Fibroblast of lung (primary cell): ENCODE data around the gene ZNF710. TPM values are rescaled to one million over a fixed set of nuclear protein-coding genes. Genes with fewer than 3 reads are reported as not detected.
A peak's percentile ranks its signal among the peaks of the same experiment; 100 is the strongest.

Source experiments
- DNase-seq, 2 donors: peaks; one replicate each; pipeline versions ENCODE4 v3.0.0 to v3.0.0-alpha.2; 2010; ENCODE audit warnings: low read depth in 2 of 2
- H2AFZ ChIP-seq: 2 replicates; pipeline ENCODE4 v1.5.1; 2012; ENCODE audit warnings: low read length, control low read depth, inconsistent platforms
- H3K27ac ChIP-seq: 2 replicates; pipeline ENCODE4 v1.5.1; 2011; ENCODE audit warnings: low read length, control low read depth; ENCODE audit not compliant: insufficient read depth
- H3K27me3 ChIP-seq: 2 replicates; pipeline ENCODE4 v1.5.1; 2011; ENCODE audit warnings: mild to moderate bottlenecking, low read length; ENCODE audit not compliant: control insufficient read depth, insufficient read depth
- H3K36me3 ChIP-seq: 2 replicates; pipeline ENCODE4 v1.5.1; 2011; ENCODE audit warnings: low read length; ENCODE audit not compliant: control insufficient read depth, insufficient read depth
- H3K4me1 ChIP-seq: 2 replicates; pipeline ENCODE4 v1.5.1; 2011; ENCODE audit warnings: low read length; ENCODE audit not compliant: control insufficient read depth, insufficient read depth; ENCODE audit errors: extremely low read depth
- H3K4me2 ChIP-seq: 2 replicates; pipeline ENCODE4 v1.5.1; 2011; ENCODE audit warnings: low read length, control low read depth; ENCODE audit not compliant: insufficient read depth; ENCODE audit errors: extremely low read depth
- H3K4me3 ChIP-seq, 4 experiments: fragments of 200-600 bp in 1 of 4; sonication (generic) in 1 of 4; replicated peaks in 1 of 4; 2 replicates each; pipeline ENCODE4 v1.5.1; 2011 to 2016; ENCODE audit warnings: low read length in 4 of 4, low read depth in 3 of 4, mild to moderate bottlenecking in 3 of 4, control low read depth in 2 of 4, inconsistent platforms in 1 of 4, mixed read lengths in 1 of 4; ENCODE audit not compliant: insufficient read depth in 1 of 4; ENCODE audit errors: control extremely low read depth in 1 of 4
- H3K79me2 ChIP-seq: 2 replicates; pipeline ENCODE4 v1.5.1; 2012; ENCODE audit warnings: mild to moderate bottlenecking, low read length, inconsistent platforms; ENCODE audit not compliant: control insufficient read depth, insufficient read depth
- H3K9ac ChIP-seq: 2 replicates; pipeline ENCODE4 v1.5.1; 2011; ENCODE audit warnings: mild to moderate bottlenecking, low read length, control low read depth; ENCODE audit not compliant: insufficient read depth
- H3K9me3 ChIP-seq: 2 replicates; pipeline ENCODE4 v1.5.1; 2012; ENCODE audit warnings: low read depth, low read length; ENCODE audit not compliant: control insufficient read depth, insufficient read depth
- H4K20me1 ChIP-seq: 2 replicates; pipeline ENCODE4 v1.5.1; 2011; ENCODE audit warnings: low read length; ENCODE audit not compliant: control insufficient read depth, insufficient read depth; ENCODE audit errors: extremely low read depth
- CTCF ChIP-seq, 2 donors: IDR thresholded peaks in 1 of 2; conservative IDR thresholded peaks in 1 of 2; 1 replicate in 1 of 2; 2 replicates in 1 of 2; pipeline ENCODE4 v1.5.1; 2011 to 2012; ENCODE audit warnings: low read length in 2 of 2, control low read depth in 1 of 2, inconsistent platforms in 1 of 2, low read depth in 1 of 2, mild to moderate bottlenecking in 1 of 2
- EZH2 ChIP-seq: IDR thresholded peaks from 2 replicates; pipeline ENCODE4 v1.5.1; 2012; ENCODE audit warnings: low read length, control low read depth, mild to moderate bottlenecking; ENCODE audit errors: missing control alignments
- polyA plus RNA-seq, 2 donors: library from polyadenylated mRNA; depleted of rRNA in 1 of 2; stranded (reverse) in 1 of 2; unstranded in 1 of 2; fragments of >200 nt; gene quantifications; 2 replicates each; pipeline ENCODE4 v1.2.1, GENCODE V29; 2011 to 2012; ENCODE audit warnings: missing spikeins in 1 of 2
- total RNA-seq: library from RNA; depleted of rRNA; stranded (reverse); fragments of >200 nt; gene quantifications from 2 replicates; pipeline ENCODE4 v1.2.1, GENCODE V29; 2014

ZNF710 gene
- total and polyA plus RNA-seq, 2 donors (not counting 1 experiment from before 2014, with no cell fraction given): 2.1 to 9.4 TPM

GRCh38 chr15:90079619-90080457, 78.7 kb downstream of the ZNF710 start:
- no peak overlapping the region for H3K9ac ChIP-seq
- no peak overlapping the region for H2AFZ ChIP-seq
- no peak for TF ChIP-seq EZH2
- no peak for TF ChIP-seq CTCF (conservative IDR thresholded peaks at IDR 0.05 in 1 of 2, IDR thresholded peaks at IDR 0.05 in 1 of 2; ENCODE audit: low read depth in 1 of 2, low read length in 2 of 2)
- no peaks in the 10 kb centered on the region for H3K27me3 ChIP-seq
- H3K27ac ChIP-seq: no peak overlapping the region
- H3K36me3 ChIP-seq: peaks cover 8% of the 10 kb centered on the region
- no peaks in the 10 kb centered on the region for H3K9me3 ChIP-seq
- no peaks in the 10 kb centered on the region for H3K79me2 ChIP-seq
- no peaks in the 10 kb centered on the region for H4K20me1 ChIP-seq
- DNase-seq: no peak
- H3K4me3 ChIP-seq: no peak overlapping the region
- no peak overlapping the region for H3K4me2 ChIP-seq
- H3K4me1 ChIP-seq: peaks cover 3% of the 10 kb centered on the region

GRCh38 chr15:90080458-90080755, 79.3 kb downstream of the ZNF710 start:
- no peak overlapping the region for H2AFZ ChIP-seq
- DNase-seq: no peak
- H3K9me3 ChIP-seq: no peaks in the 10 kb centered on the region
- no peak overlapping the region for H3K4me3 ChIP-seq
- H4K20me1 ChIP-seq: no peaks in the 10 kb centered on the region
- no peaks in the 10 kb centered on the region for H3K27me3 ChIP-seq
- H3K79me2 ChIP-seq: no peaks in the 10 kb centered on the region
- no peak overlapping the region for H3K9ac ChIP-seq
- H3K4me1 ChIP-seq: peaks cover 3% of the 10 kb centered on the region
- peaks cover 10% of the 10 kb centered on the region for H3K36me3 ChIP-seq
- no peak overlapping the region for H3K27ac ChIP-seq
- H3K4me2 ChIP-seq: no peak overlapping the region
- TF ChIP-seq EZH2 (no peak), CTCF (conservative IDR thresholded peaks at IDR 0.05 in 1 of 2, IDR thresholded peaks at IDR 0.05 in 1 of 2; ENCODE audit: low read depth in 1 of 2, low read length in 2 of 2) (no peak)

GRCh38 chr15:90080818-90081393, 79.8 kb downstream of the ZNF710 start:
- DNase-seq: no peak
- Histone ChIP-seq H3K9me3 (no peaks in the 10 kb centered on the region), H3K27ac (no peak overlapping the region), H2AFZ (no peak overlapping the region), H3K9ac (peak overlapping the region; percentile 2), H3K4me3 (no peak overlapping the region), H3K27me3 (no peaks in the 10 kb centered on the region), H3K4me1 (peaks cover 3% of the 10 kb centered on the region), H3K36me3 (peaks cover 10% of the 10 kb centered on the region), H3K79me2 (no peaks in the 10 kb centered on the region), H4K20me1 (no peaks in the 10 kb centered on the region), H3K4me2 (no peak overlapping the region)
- TF ChIP-seq EZH2: no peak
- no peak for TF ChIP-seq CTCF (conservative IDR thresholded peaks at IDR 0.05 in 1 of 2, IDR thresholded peaks at IDR 0.05 in 1 of 2; ENCODE audit: low read depth in 1 of 2, low read length in 2 of 2)
